Fibroblast of the aortic adventitia (primary cell): ENCODE measurements around the gene SERPINF2. TPM values are rescaled to one million over a fixed set of nuclear protein-coding genes. Genes with fewer than 3 reads are reported as not detected.
A peak's percentile ranks its signal among the peaks of the same experiment; 100 is the strongest.

Experiments used
- DNase-seq: peaks from one replicate; pipeline ENCODE4 v3.0.0-alpha.2; 2010; ENCODE audit warnings: low read depth
- H3K4me3 ChIP-seq: 2 replicates; pipeline ENCODE4 v1.5.1; 2011; ENCODE audit warnings: low read depth, mild to moderate bottlenecking, control low read depth, low read length, moderate library complexity
- total RNA-seq: library from RNA; depleted of rRNA; stranded (reverse); fragments of >200 nt; gene quantifications from 2 replicates; pipeline ENCODE4 v1.2.3, GENCODE V29; 2012; ENCODE audit warnings: low replicate concordance
- TF ChIP-seq, protein P1 (sequence below): IDR thresholded peaks from 2 replicates; pipeline ENCODE4 v1.5.1; 2011; ENCODE audit warnings: mild to moderate bottlenecking, low read length, control low read depth, inconsistent platforms; ENCODE audit not compliant: insufficient read depth

The SERPINF2 gene
- total RNA-seq, 1 donor, result 0.18 TPM

GRCh38 chr17:1712271-1712670, 30.4 kb upstream of the SERPINF2 start:
- TF ChIP-seq, protein P1, sequence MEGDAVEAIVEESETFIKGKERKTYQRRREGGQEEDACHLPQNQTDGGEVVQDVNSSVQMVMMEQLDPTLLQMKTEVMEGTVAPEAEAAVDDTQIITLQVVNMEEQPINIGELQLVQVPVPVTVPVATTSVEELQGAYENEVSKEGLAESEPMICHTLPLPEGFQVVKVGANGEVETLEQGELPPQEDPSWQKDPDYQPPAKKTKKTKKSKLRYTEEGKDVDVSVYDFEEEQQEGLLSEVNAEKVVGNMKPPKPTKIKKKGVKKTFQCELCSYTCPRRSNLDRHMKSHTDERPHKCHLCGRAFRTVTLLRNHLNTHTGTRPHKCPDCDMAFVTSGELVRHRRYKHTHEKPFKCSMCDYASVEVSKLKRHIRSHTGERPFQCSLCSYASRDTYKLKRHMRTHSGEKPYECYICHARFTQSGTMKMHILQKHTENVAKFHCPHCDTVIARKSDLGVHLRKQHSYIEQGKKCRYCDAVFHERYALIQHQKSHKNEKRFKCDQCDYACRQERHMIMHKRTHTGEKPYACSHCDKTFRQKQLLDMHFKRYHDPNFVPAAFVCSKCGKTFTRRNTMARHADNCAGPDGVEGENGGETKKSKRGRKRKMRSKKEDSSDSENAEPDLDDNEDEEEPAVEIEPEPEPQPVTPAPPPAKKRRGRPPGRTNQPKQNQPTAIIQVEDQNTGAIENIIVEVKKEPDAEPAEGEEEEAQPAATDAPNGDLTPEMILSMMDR, result no peak
- H3K4me3 ChIP-seq, result peak overlapping the region; percentile 75
- DNase-seq, result no peak

DNA sequence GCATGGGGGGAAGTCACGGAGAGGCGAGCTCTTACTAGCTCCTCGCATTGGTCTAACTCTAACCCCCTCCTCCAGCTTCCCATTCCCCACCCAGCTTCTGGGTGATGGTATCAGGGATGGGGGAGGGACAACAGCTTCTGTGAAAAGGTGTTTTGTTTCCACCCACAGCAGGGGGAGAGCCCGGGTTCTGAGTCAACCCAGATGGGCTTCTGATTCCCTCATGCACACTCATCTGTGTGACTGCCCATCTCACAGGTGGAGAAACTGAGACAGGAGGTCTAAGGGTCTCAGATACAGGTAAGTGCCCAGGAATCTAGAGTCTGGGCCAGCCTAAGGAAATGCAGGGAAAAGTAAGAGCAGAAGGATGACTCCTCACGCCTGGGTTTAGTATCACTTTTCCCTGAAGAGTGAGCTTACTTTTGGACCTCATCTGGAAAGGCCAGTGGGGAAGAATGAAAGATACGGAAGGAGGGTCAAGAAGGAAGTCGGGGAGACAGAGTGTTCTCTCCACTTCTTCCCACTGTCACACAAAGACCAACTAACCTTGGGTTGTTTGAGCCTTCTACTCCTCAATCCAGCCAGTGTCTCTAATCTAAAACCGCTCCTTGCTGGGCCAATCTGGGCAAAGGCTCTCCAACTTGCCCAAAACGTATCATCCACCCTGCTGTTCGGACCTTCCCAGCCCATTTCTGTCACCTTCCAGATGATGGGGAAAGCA, 29.4 kb upstream of the SERPINF2 start:
- H3K4me3 ChIP-seq, result peak overlapping the region; percentile 75
- TF ChIP-seq, protein P1, result no peak
- no peak for DNase-seq

- TF ChIP-seq, protein P1, result peak; percentile 52
- DNase-seq, result peak; percentile 52
- peak overlapping the region; percentile 75 for H3K4me3 ChIP-seq
Measured at GRCh38 chr17:1713878-1714426, 28.7 kb upstream of the SERPINF2 start.

DNA sequence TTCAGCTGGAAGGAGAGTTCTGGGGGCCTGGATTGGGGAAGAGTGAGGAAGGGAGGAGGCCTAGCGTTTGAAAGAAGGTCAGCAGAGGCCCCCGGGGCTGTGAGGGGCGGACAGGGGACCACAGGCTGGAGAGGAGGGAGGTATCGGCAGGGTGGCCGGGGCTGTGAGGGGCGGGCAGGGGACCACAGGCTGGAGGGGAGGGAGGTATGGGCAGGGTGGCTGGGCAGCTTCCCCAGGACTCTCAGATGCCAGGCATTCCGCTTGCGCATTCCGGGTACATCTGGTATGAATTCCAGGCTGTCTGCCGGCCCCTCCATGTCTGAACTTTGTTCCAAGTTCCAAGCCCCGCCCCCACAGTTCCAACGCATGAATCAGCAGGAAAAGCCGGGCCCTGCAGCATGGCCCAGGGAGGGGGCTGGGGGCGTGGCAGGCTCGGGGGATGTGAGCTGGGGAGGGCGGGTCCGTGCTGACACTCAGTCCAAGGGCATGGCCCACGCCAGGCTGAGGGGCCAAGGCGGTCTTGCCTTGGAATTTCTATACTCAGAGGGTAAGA, 28.2 kb upstream of the SERPINF2 start:
- TF ChIP-seq, protein P1, result no peak
- H3K4me3 ChIP-seq, result peak overlapping the region; percentile 75
- no peak for DNase-seq

DNA sequence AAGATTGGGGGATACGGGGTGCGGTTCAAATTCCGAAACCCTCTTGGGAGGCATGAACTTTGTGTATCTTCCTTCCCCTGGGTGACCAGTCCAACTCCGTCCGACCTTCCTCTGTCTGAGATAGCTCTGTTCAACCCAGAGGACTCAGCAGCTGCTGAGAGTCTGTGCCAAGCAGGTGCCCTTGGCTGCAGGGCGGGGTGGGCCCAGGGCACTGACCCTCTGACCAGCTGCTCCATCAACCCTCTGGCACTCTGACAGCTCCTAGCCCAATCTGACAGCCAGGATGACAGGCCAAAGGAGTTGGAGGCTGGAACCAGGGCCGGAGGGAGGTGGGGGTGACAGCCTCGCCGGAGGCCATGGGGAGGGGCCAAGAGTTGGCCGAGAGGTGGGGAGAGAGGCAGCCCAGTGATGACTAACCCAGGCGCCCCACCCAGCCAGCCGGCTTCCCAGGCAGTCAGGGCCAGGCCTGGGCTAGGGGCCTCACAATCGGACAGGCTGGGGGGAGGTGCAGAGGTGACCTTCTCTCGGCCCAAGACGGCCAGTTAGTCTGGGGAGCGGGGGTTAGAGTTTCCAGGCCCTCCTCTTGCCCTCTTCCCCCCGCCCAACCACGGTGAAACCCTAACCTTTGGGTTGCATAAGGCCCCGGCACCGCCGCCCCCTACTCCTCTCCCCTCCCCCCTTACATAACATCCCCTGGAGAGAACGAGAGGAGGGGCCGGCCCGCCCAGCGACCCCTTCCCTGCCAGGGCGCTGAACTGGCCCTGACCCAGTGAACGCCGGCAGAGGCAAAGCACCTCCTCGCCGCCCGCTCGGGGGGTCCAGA, 27.5 kb upstream of the SERPINF2 start:
- DNase-seq, result peak; percentile 99
- TF ChIP-seq, protein P1, result no peak
- peak overlapping the region; percentile 75 for H3K4me3 ChIP-seq

DNA sequence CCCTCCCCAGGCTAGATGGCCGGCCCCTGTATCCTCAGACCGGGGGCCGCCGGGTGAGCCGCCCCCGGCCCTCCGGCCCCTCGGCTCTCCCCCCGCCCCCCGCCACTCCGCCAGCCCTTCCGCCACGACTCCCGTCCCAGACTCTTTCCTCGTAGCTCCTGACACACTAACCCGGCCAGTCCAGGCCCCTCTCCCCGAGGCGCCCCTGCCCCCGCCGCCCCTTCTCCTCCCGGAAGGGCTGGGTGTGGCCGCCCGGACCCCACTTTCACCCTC, 26.9 kb upstream of the SERPINF2 start:
- no peak for DNase-seq
- TF ChIP-seq, protein P1, result no peak
- H3K4me3 ChIP-seq, result peak overlapping the region; percentile 75
